GM19025 (cell line): ENCODE results near the gene UNC79.

Source experiments
- ATAC-seq: cut with Tn5 transposase; IDR thresholded peaks from one replicate; pipeline ENCODE4 v1.9.1; 2021; ENCODE audit warnings: mild to moderate bottlenecking, low read depth, moderate library complexity; ENCODE audit not compliant: unreplicated experiment

The UNC79 gene

DNA sequence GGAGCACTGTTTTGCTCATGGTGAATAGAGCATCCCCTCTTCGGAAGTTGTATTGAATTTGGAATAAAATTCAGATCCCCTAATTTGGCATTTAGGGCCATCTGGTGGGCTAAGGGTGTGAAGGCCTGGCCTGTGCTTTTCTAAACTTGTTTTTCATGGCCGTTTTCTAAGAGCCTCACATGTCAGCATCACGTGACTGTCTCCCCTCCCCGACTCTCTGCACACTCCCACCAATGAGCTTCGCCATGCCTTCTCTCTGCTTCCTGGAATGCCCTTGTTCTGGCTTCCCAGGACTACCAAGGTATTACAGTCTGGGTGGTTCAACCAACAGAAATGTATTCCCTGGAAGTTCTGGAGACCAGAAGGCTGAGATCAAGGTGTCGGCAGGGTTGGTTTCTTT is 272.2 kb downstream of the UNC79 start:
- ATAC-seq = no peak

GRCh38 chr14:93703941-93704340 is 273.2 kb downstream of the UNC79 start:
- no peak for ATAC-seq

DNA sequence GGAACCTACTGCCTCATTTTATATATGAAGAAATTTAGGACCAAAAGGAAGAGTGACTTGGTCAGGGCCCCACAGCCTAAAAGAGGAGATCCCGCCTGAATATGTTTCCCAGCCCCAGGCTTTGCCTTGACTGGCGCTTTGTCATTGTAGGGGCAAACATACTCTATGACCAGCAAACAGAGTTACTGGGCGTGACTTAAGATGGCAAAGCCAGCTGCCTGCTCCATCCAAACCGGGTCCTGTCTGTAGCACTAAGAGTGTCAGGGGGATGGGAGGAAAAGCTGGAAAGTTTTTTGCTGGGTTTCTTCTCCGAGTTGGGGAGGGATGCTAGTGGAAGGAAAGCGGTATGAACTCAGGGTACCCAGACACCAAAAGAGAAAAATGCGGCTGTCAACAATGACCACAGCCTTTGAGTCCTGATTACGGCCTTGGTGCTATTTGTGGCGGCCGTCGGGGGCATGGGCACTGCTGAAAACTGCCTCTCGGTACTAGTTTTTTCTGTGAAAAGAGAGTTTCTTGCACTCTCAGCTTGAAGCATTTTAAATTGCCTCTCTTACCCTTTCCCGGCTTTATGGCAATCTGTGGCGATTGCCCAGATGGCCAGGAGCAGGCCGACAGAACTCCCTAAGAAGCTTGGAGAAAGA is 274.9 kb downstream of the UNC79 start:
- ATAC-seq = no peak

- ATAC-seq = no peak
These were observed 275.7 kb downstream of the UNC79 start for GRCh38 chr14:93706360-93706955.

- ATAC-seq = no peak
These were observed 276.7 kb downstream of the UNC79 start for GRCh38 chr14:93707475-93707874.

GRCh38 chr14:93708311-93708734 is 277.6 kb downstream of the UNC79 start:
- no peak for ATAC-seq

GRCh38 chr14:93708800-93709199 is 278.1 kb downstream of the UNC79 start:
- ATAC-seq = no peak

DNA sequence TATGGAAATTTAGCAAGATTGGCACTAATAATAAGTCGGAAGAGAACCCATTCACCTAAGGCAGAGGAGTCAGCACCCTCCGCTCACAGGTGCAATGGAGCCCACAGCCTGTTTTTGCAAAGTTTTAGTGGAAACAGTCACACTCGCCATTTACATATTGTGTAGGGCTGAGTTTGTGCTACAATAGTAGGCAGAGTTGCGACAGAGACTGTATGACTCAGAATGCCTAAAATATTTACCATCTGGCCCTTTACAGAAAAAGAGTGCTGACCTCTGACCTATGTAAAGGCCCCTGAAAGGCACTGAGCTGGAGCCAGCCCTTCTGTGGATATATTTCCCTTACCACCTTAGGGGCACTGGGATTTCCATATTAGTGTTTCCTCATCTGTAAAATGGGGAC is 278.5 kb downstream of the UNC79 start:
- ATAC-seq = no peak

- ATAC-seq = no peak
These were observed 281.5 kb downstream of the UNC79 start for GRCh38 chr14:93712079-93712837.

DNA sequence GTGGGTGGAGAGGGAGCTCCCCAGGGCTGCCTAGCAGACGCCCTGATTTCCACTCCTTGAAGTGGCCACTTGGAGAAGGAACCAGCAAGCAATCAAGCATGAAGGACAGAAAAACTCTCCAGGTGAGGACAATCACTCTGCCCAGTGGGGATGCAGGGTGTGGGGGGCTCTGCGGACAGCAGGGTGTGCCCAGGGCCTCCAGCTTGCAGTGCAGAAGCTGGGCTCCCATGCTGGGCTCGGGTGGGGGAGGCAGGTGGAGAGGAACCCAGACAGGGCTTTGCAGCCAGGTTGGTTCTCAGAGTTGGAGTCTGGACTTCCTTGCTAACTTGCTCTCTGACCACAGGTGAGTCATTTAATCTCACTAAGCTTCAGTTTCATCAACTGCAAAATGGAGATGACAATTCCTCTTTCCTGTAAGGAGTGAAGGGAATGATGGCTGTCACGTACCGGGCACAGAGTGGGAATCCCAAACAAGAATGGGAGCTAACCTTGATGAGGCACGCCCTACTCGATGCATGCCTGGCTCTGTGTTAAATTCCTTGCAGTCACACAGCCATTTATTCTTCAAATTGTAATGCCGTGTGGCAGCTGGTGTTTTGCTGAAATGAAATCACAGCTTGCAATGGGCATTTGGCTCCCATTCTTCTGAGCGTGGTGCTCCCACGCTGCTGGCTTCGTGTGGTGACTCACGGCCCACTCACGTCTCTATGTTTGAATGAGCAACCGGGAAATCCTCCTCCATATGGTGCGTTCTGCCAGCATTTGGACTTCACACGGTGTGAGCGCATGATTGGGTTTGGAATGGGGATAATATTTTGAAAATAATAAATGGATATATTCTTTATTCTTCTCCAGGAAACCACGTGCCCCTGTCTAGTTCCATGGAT is 282.3 kb downstream of the UNC79 start:
- no peak for ATAC-seq

- ATAC-seq = no peak
These were observed 283.1 kb downstream of the UNC79 start for GRCh38 chr14:93713726-93714405.

GRCh38 chr14:93714605-93715004 is 283.9 kb downstream of the UNC79 start:
- no peak for ATAC-seq

- ATAC-seq = no peak
These were observed 284.7 kb downstream of the UNC79 start for GRCh38 chr14:93715279-93715927.

- no peak for ATAC-seq
These were observed 285.4 kb downstream of the UNC79 start for GRCh38 chr14:93716002-93716745.

DNA sequence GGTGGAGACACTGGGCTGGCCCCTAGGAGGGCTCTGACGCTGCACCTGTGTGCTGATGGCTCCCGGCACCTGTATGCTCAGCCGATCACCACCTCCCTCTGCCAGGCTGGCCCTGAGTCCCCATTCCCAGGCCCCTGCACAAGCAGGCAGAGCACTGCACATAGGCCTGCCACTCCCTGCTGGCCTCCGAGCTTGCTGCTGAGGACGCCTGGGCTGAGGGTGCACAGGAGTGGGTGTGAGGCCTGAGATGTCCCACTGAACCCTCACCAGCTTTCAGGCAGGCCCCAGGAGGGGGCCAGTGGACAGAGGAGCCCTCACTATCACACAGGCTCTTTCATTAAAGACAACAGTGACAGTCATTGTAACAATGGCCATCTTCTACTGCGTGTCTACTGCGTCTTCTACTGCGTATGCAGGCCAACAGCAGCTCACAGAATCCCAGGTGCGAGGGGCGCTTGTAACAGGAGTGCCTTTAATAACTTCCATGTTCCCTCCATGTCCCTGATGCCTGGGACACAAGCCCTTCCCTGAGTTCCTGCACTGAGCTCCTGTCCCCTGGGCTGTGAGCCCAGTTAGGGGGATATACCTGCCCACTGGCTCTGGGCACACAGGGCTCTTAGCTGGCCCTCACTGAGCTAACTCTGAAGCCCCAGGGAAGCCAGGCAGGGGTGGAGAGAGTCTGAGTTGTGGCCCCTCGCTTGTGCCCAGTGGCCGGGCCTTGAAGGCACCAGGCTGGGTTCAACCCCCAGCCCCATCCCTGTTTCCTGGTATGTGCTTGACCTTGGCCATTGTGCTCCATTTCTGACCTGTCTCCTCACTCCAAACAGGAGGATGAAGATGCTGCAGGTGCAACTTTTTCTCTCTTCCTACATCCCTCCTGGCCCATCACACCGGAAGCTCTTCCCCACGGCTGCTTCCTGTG is 286.3 kb downstream of the UNC79 start:
- no peak for ATAC-seq

- ATAC-seq = no peak
These were observed 287.1 kb downstream of the UNC79 start for GRCh38 chr14:93717668-93718320.

GRCh38 chr14:93719256-93719655 is 288.5 kb downstream of the UNC79 start:
- no peak for ATAC-seq
